Esophagus muscularis mucosa (tissue), 4 donors: ENCODE data around the gene HCK. TPM values are rescaled to one million over a fixed set of nuclear protein-coding genes. Genes with fewer than 3 reads are reported as not detected.

Experiments
- DNase-seq: peaks from one replicate; pipeline ENCODE4 v3.0.0-alpha.2; 2017; ENCODE audit errors: extremely low spot score
- H3K27ac ChIP-seq, 4 donors: fragments of 200-600 bp; sonication (generic); replicated peaks in 1 of 4; 1 replicate in 3 of 4; 2 replicates in 1 of 4; pipeline ENCODE4 v1.5.1; 2016 to 2019; ENCODE audit warnings: mild to moderate bottlenecking in 1 of 4
- H3K27me3 ChIP-seq, 4 donors: fragments of 200-600 bp; sonication (generic); one replicate each; pipeline versions ENCODE4 v1.5.1 to v1.6.0; 2016 to 2019
- H3K36me3 ChIP-seq, 4 donors: fragments of 200-600 bp; sonication (generic); one replicate each; pipeline ENCODE4 v1.5.1; 2016 to 2019
- H3K4me1 ChIP-seq, 4 donors: fragments of 200-600 bp; sonication (generic); one replicate each; pipeline ENCODE4 v1.5.1; 2016 to 2019
- H3K4me3 ChIP-seq, 4 donors: fragments of 200-600 bp; sonication (generic); 1 replicate in 2 of 4; 2 replicates in 2 of 4; pipeline ENCODE4 v1.5.1; 2016 to 2019; ENCODE audit warnings: mild to moderate bottlenecking in 4 of 4, moderate library complexity in 1 of 4
- H3K9me3 ChIP-seq, 4 donors: fragments of 200-600 bp; sonication (generic); 1 replicate in 3 of 4; 2 replicates in 1 of 4; pipeline ENCODE4 v1.5.1; 2016 to 2019
- CTCF ChIP-seq, 3 experiments: fragments of 200-600 bp in 2 of 3; fragments of 450-650 bp in 1 of 3; sonication (generic) in 2 of 3; IDR thresholded peaks; one replicate each; pipeline ENCODE4 v1.5.1; 2017 to 2019; ENCODE audit warnings: antibody characterized with exemption in 3 of 3, mild to moderate bottlenecking in 2 of 3, moderate library complexity in 1 of 3
- EP300 ChIP-seq: sonication (generic); formaldehyde crosslinking; IDR thresholded peaks from one replicate; pipeline ENCODE4 v1.6.1; 2017; ENCODE audit warnings: antibody characterized with exemption
- POLR2A ChIP-seq: fragments of 450-650 bp; IDR thresholded peaks from one replicate; pipeline ENCODE4 v1.6.1; 2017; ENCODE audit warnings: antibody characterized with exemption, moderate library complexity, mild to moderate bottlenecking, low read depth
- POLR2AphosphoS5 ChIP-seq, 2 donors: sonication (generic); formaldehyde crosslinking; IDR thresholded peaks; one replicate each; pipeline ENCODE4 v1.6.1; 2017; ENCODE audit warnings: antibody characterized with exemption in 2 of 2
- WGBS: methylation state at CpG from one replicate; pipeline ENCODE4 v1.1.5; 2018; 5-methylcytosine and 5-hydroxymethylcytosine counted together
- intact Hi-C: fragments of 100-400 bp; cut with DNase I; formaldehyde crosslinking; loops from one replicate; pipeline ENCODE4 v1.15.1; 2023
- total RNA-seq, 4 donors: library from RNA; depleted of rRNA; stranded (reverse); fragments of >200 nt; gene quantifications; one replicate each; pipeline versions ENCODE4 v1.1.0 to v1.2.1, GENCODE V29; 2016

The HCK gene
- total RNA-seq, 4 donors from 2014 or later: 7.8 to 36.6 (median 11.4) TPM

- Histone ChIP-seq H3K27ac (no peak overlapping the region), H3K4me3 (no peak overlapping the region), H3K27me3 (peaks cover 0 to 49% (median 9%) of the 10 kb centered on the region in 4 donors), H3K9me3 (no peaks in the 10 kb centered on the region), H3K4me1 (peaks cover 6 to 12% (median 11%) of the 10 kb centered on the region in 4 donors), H3K36me3 (peaks cover 0 to 40% (median 0%) of the 10 kb centered on the region in 4 donors)
- no peak for TF ChIP-seq POLR2AphosphoS5 (IDR thresholded peaks at IDR 0.05)
- no peak for TF ChIP-seq CTCF (IDR thresholded peaks at IDR 0.05)
- TF ChIP-seq EP300: no peak
- no peak for TF ChIP-seq POLR2A
- no peak for DNase-seq
- intact Hi-C loops: loop anchor here (10.0 kb wide), 1 partner anchor 83 kb away; no protein-coding TSS in a partner anchor
- 84% methylated on average over 3 of the region's 3 CpGs for WGBS
Measured at GRCh38 chr20:32027643-32028042, 24.4 kb upstream of the HCK start.

- H3K9me3 ChIP-seq: no peaks in the 10 kb centered on the region
- 63% methylated on average over 12 of the region's 12 CpGs for WGBS
- no peak overlapping the region for H3K27ac ChIP-seq
- no peak for TF ChIP-seq POLR2AphosphoS5 (IDR thresholded peaks at IDR 0.05)
- no peak for TF ChIP-seq POLR2A
- no peak for TF ChIP-seq CTCF (IDR thresholded peaks at IDR 0.05)
- TF ChIP-seq EP300: no peak
- H3K27me3 ChIP-seq: peaks cover 0 to 44% (median 6%) of the 10 kb centered on the region in 4 donors
- no peak overlapping the region for H3K4me3 ChIP-seq
- H3K4me1 ChIP-seq: peaks cover 6 to 12% (median 11%) of the 10 kb centered on the region in 4 donors
- DNase-seq: no peak
- intact Hi-C loops: loop anchor here (10.0 kb wide), 1 partner anchor 84 kb away; no protein-coding TSS in a partner anchor
- peaks cover 0 to 40% (median 0%) of the 10 kb centered on the region in 4 donors for H3K36me3 ChIP-seq
Measured at GRCh38 chr20:32028647-32029372, 23.2 kb upstream of the HCK start.

- 87% methylated on average over 10 of the region's 11 CpGs for WGBS
- Histone ChIP-seq H3K4me1 (peaks cover 6 to 12% (median 11%) of the 10 kb centered on the region in 4 donors), H3K9me3 (no peaks in the 10 kb centered on the region), H3K27ac (no peak overlapping the region), H3K36me3 (peaks cover 0 to 36% (median 0%) of the 10 kb centered on the region in 4 donors), H3K4me3 (no peak overlapping the region), H3K27me3 (peaks cover 0 to 44% (median 6%) of the 10 kb centered on the region in 4 donors)
- DNase-seq: no peak
- intact Hi-C loops: loop anchor here (10.0 kb wide), 1 partner anchor 85 kb away; no protein-coding TSS in a partner anchor
- TF ChIP-seq POLR2A (no peak), CTCF (IDR thresholded peaks at IDR 0.05) (no peak), EP300 (no peak), POLR2AphosphoS5 (IDR thresholded peaks at IDR 0.05) (no peak)
Measured at GRCh38 chr20:32029561-32029960, 22.5 kb upstream of the HCK start.

- peak; percentile 94 for DNase-seq
- Histone ChIP-seq H3K9me3 (no peaks in the 10 kb centered on the region), H3K4me1 (peaks cover 6 to 12% (median 11%) of the 10 kb centered on the region in 4 donors), H3K27me3 (peaks cover 0 to 49% (median 6%) of the 10 kb centered on the region in 4 donors), H3K4me3 (peak overlapping the region; percentile 22 to 37 (median 33)), H3K36me3 (peaks cover 0 to 25% (median 0%) of the 10 kb centered on the region in 4 donors), H3K27ac (no peak overlapping the region)
- whole genome bisulfite sequencing: 11% methylated on average over 9 of the region's 59 CpGs
- no peak for TF ChIP-seq POLR2AphosphoS5 (IDR thresholded peaks at IDR 0.05)
- TF ChIP-seq POLR2A: no peak
- peak; percentile 71 to 79 (median 72) for TF ChIP-seq CTCF (IDR thresholded peaks at IDR 0.05)
- TF ChIP-seq EP300: no peak
- intact Hi-C loops: loop anchor here (5.0 kb wide), 1 partner anchor 209 kb away; no protein-coding TSS in a partner anchor
Measured at GRCh38 chr20:32031007-32031958, 20.8 kb upstream of the HCK start.
